Stimulated activated CD8-positive, alpha-beta memory T cell treated with anti-CD3 and anti-CD28 coated beads, Interleukin-7, amount 100 ng/mL, for 48 hours (primary cell): Measurements from ENCODE around the gene TRIO.

Experiments
- DNase-seq, 2 donors: peaks; one replicate each; pipeline ENCODE4 v3.0.0-alpha.2; 2020; ENCODE audit warnings: low read depth in 1 of 2; ENCODE audit errors: extremely low read depth in 1 of 2

TRIO gene

DNA sequence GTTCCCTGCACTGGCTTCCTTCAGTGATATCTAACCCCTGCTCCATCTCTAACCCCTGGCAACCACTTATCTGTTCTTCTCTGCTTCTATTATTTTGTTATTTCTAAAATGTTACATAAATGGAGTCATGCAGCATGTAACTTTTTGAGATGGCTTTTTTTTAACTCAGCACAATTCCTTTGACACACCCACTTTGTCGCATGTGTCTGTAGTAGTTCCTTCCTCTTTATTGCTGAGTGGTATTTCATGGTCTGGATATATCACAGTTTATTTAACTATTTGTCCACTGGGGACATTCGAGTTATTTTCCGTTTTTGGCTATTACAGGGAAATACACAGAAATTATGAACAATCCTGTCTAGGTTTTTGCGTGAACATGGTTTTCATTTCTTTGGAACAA is 200.2 kb downstream of the TRIO start:
- no peak for DNase-seq

DNA sequence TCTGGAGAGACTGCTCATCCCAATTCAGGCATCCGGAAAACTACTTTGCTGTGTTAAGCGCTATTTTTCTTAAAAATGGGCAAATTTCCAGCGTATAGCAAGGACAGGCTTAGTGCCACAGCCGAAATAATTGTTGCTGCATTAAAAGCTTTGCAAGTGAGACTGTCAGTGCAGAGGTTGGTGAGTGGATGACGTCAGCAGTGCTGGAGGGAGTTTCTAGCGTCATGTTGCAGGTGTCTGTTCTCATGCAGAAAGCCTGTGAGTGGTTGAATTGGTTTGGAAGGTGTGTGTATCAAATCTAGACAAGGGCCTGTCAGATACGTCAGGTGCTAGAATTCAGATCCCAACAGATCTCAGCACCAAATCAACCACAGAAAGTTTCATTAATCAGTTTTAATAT is 204.4 kb downstream of the TRIO start:
- no peak for DNase-seq

DNA sequence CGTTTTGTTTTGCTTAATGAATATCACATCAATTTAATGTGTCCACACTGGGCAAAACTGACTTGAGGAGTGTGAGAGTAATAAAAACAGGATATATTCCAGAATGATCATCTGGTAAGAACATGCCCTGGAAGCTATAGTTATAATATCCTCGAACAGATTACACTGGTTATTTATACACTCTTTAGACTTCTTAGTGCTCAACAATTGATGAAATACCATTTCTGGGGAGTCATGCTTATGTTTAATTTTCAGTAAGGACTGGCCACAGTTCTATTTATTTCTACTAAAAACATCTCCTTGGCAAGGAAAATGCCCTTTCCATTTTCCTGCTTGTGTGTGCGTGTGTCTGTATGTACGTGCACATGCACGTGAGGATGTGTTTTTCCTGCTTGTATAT is 205.0 kb downstream of the TRIO start:
- DNase-seq, result no peak

DNA sequence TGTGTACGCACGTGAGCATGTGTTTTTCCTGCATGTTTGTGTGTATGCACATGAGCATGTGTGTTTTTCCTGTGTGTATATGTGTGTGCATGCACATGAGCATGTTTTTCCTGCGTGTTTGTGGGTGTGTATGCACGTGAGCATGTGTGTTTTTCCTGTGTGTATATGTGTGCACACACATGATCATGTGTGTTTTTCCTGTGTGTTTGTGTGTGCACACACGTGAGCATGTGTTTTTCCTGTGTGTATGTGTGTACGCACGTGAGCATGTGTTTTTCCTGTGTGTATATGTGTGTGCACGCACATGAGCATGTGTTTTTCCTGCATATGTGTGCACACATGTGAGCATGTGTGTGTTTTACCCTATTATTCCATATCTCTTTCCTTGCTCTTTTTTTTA is 205.9 kb downstream of the TRIO start:
- no peak for DNase-seq

- no peak for DNase-seq
Observed at GRCh38 chr5:14351086-14351661, 208.0 kb downstream of the TRIO start.

- peak; percentile 27 to 34 for DNase-seq
Observed at GRCh38 chr5:14351845-14352712, 208.9 kb downstream of the TRIO start.

DNA sequence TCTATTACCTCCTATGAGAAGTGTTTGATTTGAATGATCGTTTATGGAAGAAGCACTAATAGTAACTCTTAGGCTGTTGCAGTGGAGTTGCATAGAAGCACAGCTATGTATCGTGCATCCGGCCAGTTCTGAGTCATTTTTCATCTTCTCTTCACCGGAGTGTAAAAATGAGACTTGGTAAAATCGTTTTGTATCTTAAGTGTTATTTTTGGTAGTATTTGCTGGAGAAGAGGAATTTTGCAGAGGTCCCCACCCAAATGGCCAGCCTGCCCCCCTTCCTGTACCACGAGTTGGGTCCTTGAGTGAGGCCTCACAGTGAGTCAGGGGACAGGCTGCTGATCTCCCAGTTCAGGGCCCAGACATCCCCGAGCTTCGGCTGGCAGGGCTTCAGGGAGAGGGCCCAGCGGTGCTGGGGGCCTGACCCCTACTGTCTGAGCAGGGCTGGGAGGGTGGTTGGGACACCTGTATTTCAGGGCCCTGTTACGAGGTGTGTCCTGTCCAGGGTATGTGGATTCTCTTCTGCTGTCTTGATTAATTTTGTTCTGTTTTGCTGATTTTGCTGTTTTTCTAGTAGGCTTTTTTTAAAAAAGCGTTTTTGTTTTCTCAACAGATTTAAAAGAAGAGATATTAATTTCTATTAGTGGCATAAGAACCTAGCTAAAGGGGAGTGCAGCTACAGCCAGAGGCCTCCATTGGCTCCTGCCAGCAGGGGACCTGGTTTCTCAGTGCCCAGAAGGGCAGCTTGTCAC is 210.8 kb downstream of the TRIO start:
- DNase-seq, result no peak

DNA sequence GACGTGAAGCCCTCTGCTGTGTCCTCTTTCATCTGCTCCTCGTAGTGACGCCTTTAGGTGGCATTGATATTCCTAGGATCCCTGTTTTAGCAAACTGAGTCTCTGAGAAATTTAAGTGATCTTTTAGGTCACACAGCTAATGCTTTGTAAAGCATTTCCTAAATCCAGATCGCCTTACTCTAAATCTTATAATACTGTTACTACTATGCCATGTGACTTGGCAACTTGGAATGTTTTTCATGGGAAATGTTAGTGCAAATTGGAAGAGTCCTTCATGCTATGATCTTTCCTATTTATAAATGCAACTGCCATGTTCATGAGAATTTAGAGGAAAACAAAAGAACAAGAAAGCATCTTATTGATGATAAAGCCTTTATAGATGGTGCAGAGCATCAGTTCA is 212.2 kb downstream of the TRIO start:
- no peak for DNase-seq

- DNase-seq, result no peak
Observed at GRCh38 chr5:14356305-14356704, 213.2 kb downstream of the TRIO start.

DNA sequence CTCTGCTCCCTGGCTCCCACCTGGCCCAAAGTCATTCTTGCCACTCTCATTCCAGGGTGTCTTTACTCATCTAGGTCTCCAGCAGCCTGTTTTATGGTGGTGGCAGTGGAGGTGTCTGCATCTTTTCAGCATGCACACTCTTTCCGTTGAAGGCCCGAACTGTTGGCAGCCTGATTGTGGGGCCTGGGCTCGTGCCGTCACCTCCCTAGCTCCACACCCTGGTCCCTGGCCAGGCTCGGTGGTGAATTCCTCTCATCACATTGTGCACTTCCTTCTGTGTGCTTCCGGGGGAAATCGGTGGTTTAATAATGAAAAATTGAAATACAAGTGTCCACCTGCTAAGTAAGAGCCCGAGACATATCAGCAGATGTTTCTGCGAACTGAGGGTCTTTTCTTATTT is 214.3 kb downstream of the TRIO start:
- DNase-seq, result no peak

DNA sequence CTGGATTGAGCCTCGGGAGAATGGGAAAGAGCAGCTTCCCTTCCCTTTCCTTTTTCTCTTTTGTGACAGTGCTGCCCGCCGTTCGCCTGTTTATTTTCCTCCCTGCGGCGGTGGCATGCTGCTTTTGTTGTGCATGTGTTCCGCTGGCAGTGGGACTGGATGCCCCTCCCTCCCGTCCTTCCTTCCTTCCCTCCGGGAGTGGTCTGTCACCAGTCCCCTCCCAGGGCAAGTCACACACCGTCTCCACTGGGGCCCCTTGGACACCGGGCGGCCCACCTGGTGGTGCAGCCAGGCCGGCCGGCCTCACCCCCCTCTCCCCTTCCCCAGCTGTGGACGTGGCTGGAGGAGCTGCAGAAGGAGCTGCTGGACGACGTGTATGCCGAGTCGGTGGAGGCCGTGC is 214.7 kb downstream of the TRIO start:
- DNase-seq, result no peak

- no peak for DNase-seq
Observed at GRCh38 chr5:14358536-14358935, 215.4 kb downstream of the TRIO start.

- DNase-seq, result no peak
Observed at GRCh38 chr5:14359069-14360043, 216.2 kb downstream of the TRIO start.

GRCh38 chr5:14362491-14362890 is 219.3 kb downstream of the TRIO start:
- DNase-seq, result no peak

DNA sequence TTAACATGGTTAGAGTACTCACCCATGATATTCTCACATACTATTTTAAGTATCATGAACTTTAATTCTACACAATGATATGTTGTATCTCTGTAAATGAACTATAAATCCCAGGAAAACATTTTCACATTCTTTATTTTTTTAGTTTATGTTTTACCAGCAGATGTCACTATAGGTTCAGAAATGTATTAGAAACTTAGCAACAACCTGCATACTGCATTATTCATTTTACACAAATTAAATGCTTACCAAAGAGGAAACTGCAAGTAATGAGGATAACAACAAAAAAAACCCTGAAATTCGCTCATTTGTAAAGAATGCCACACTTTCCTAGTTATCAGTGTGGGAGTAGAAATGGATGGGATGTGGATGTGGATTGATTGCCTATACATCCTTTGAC is 221.0 kb downstream of the TRIO start:
- no peak for DNase-seq

- DNase-seq, result no peak
Observed at GRCh38 chr5:14364576-14365472, 221.7 kb downstream of the TRIO start.

DNA sequence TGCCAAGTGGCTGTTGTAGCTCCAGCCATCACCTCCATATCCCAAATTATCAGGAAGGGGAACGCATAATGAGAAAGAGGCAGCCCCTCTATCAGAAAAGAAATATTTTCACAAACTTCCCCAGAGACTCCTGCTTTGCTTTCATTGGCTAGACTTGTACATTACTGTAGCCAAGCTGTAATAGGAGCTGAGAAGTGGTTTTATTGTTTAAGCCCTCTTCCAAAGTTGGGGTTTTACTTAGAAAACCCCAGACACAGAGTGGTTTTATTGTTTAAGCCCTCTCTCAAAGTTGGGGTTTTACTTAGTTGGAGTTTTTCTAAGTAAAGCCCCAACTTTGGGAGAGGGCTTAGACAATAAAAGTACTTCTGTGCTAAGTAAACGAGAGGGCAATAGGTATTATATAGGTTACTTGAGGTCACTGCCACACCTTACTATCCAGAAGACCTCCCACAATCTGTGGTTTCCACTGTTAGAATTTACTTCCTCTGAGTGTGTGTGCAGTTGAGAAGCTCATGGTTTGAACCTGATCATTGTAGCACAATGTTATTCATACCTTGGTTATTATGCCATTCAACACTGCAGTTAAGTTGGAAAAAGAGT is 222.8 kb downstream of the TRIO start:
- no peak for DNase-seq

- no peak for DNase-seq
Observed at GRCh38 chr5:14366763-14367162, 223.6 kb downstream of the TRIO start.

GRCh38 chr5:14367364-14367763 is 224.2 kb downstream of the TRIO start:
- no peak for DNase-seq
